ENCODE results near the gene PLEKHN1.

PLEKHN1 gene

GRCh38 chr1:997993-998744, 31.9 kb downstream of the PLEKHN1 start:
- Histone ChIP-seq H3K27me3 (ENCODE audit: insufficient read depth, low read length) (peaks cover 29% of the 10 kb centered on the region), H3K27ac (ENCODE audit: low read depth, low read length) (no peak overlapping the region), H3K9ac (ENCODE audit: low read length) (no peak overlapping the region), H3K4me1 (ENCODE audit: control insufficient read depth in 1 of 2, insufficient read depth in 2 of 2, low read length in 2 of 2) (peaks cover 18 to 24% of the 10 kb centered on the region in 2 experiments), H4K8ac (ENCODE audit: low read depth, low read length) (no peak overlapping the region), H2BK12ac (ENCODE audit: low read length) (no peak overlapping the region), H2AFZ (ENCODE audit: insufficient read depth, low read length, poor library complexity) (no peak overlapping the region), H3K14ac (ENCODE audit: low read length) (no peak overlapping the region), H3K4me3 (ENCODE audit: low read depth, low read length) (peak overlapping the region; percentile 51), H2BK5ac (ENCODE audit: low read depth, low read length, poor library complexity) (no peak overlapping the region), H3K79me1 (ENCODE audit: low read length) (peaks cover 24% of the 10 kb centered on the region), H4K12ac (ENCODE audit: low read depth, low read length) (peak overlapping the region; percentile 27), H3K4me2 (ENCODE audit: low read length) (peak overlapping the region; percentile 57), H2AK5ac (ENCODE audit: low read length) (peak overlapping the region; percentile 75), H3K9me3 (ENCODE audit: insufficient read depth, low read depth, low read length) (peaks cover 3% of the 10 kb centered on the region), H3K36me3 (ENCODE audit: control insufficient read depth in 1 of 2, insufficient read depth in 2 of 2, low read length in 2 of 2) (peaks cover 0 to 2% of the 10 kb centered on the region in 2 experiments), H3K18ac (ENCODE audit: low read length) (no peak overlapping the region), H3K79me2 (ENCODE audit: control insufficient read depth, insufficient read depth, low read length, poor library complexity) (peaks cover 3% of the 10 kb centered on the region), H2BK120ac (ENCODE audit: insufficient read depth, low read length, poor library complexity) (no peak overlapping the region), H4K91ac (ENCODE audit: low read depth, low read length) (no peak overlapping the region), H3K4ac (ENCODE audit: low read depth, low read length) (no peak overlapping the region), H3K23ac (ENCODE audit: low read length) (no peak overlapping the region)
- DNase-seq = no peak
- WGBS (ENCODE audit: extremely low coverage, insufficient coverage, insufficient read length) = no CpG with 5 or more reads among the region's 75 CpGs

GRCh38 chr1:998745-998994, 32.4 kb downstream of the PLEKHN1 start:
- DNase-seq = no peak
- H4K12ac ChIP-seq (ENCODE audit: low read depth, low read length) = no peak overlapping the region

GRCh38 chr1:998995-999724, 32.9 kb downstream of the PLEKHN1 start:
- Histone ChIP-seq H3K4me2 (ENCODE audit: low read length) (peak overlapping the region; percentile 67), H3K18ac (ENCODE audit: low read length) (peak overlapping the region; percentile 85), H3K27ac (ENCODE audit: low read depth, low read length) (no peak overlapping the region), H4K8ac (ENCODE audit: low read depth, low read length) (peak overlapping the region; percentile 67), H3K4me3 (ENCODE audit: low read depth, low read length) (peak overlapping the region; percentile 73), H3K23ac (ENCODE audit: low read length) (no peak overlapping the region), H3K79me1 (ENCODE audit: low read length) (peaks cover 24% of the 10 kb centered on the region), H3K36me3 (ENCODE audit: control insufficient read depth in 1 of 2, insufficient read depth in 2 of 2, low read length in 2 of 2) (peaks cover 0 to 2% of the 10 kb centered on the region in 2 experiments), H2BK5ac (ENCODE audit: low read depth, low read length, poor library complexity) (no peak overlapping the region), H2AFZ (ENCODE audit: insufficient read depth, low read length, poor library complexity) (peak overlapping the region; percentile 15), H2BK12ac (ENCODE audit: low read length) (peak overlapping the region; percentile 14), H3K27me3 (ENCODE audit: insufficient read depth, low read length) (peaks cover 28% of the 10 kb centered on the region), H3K79me2 (ENCODE audit: control insufficient read depth, insufficient read depth, low read length, poor library complexity) (peaks cover 3% of the 10 kb centered on the region), H3K4ac (ENCODE audit: low read depth, low read length) (peak overlapping the region; percentile 32), H4K12ac (ENCODE audit: low read depth, low read length) (peak overlapping the region; percentile 37), H3K9ac (ENCODE audit: low read length) (no peak overlapping the region), H2AK5ac (ENCODE audit: low read length) (peak overlapping the region; percentile 36), H2BK120ac (ENCODE audit: insufficient read depth, low read length, poor library complexity) (peak overlapping the region; percentile 15), H3K4me1 (ENCODE audit: control insufficient read depth in 1 of 2, insufficient read depth in 2 of 2, low read length in 2 of 2) (peaks cover 22 to 30% of the 10 kb centered on the region in 2 experiments), H3K14ac (ENCODE audit: low read length) (peak overlapping the region; percentile 81), H4K91ac (ENCODE audit: low read depth, low read length) (peak overlapping the region; percentile 88), H3K9me3 (ENCODE audit: insufficient read depth, low read depth, low read length) (peaks cover 1% of the 10 kb centered on the region)
- no CpG with 5 or more reads among the region's 86 CpGs for WGBS (ENCODE audit: extremely low coverage, insufficient coverage, insufficient read length)
- DNase-seq = peak in 1 of 2 donors; percentile 42

More at GRCh38 chr1:998745-998994, 32.4 kb downstream of the PLEKHN1 start:
- H3K18ac ChIP-seq (ENCODE audit: low read length) = no peak overlapping the region
- peak overlapping the region; percentile 15 for H2AFZ ChIP-seq (ENCODE audit: insufficient read depth, low read length, poor library complexity)
- peaks cover 1% of the 10 kb centered on the region for H3K9me3 ChIP-seq (ENCODE audit: insufficient read depth, low read depth, low read length)
- no peak overlapping the region for H3K27ac ChIP-seq (ENCODE audit: low read depth, low read length)
- H3K79me1 ChIP-seq (ENCODE audit: low read length) = peaks cover 24% of the 10 kb centered on the region
- H4K91ac ChIP-seq (ENCODE audit: low read depth, low read length) = peak overlapping the region; percentile 41
- no peak overlapping the region for H3K23ac ChIP-seq (ENCODE audit: low read length)
- H3K9ac ChIP-seq (ENCODE audit: low read length) = no peak overlapping the region
- peaks cover 22 to 29% of the 10 kb centered on the region in 2 experiments for H3K4me1 ChIP-seq (ENCODE audit: control insufficient read depth in 1 of 2, insufficient read depth in 2 of 2, low read length in 2 of 2)
- peaks cover 3% of the 10 kb centered on the region for H3K79me2 ChIP-seq (ENCODE audit: control insufficient read depth, insufficient read depth, low read length, poor library complexity)
- no peak overlapping the region for H3K14ac ChIP-seq (ENCODE audit: low read length)
- H4K8ac ChIP-seq (ENCODE audit: low read depth, low read length) = no peak overlapping the region
- H3K36me3 ChIP-seq (ENCODE audit: control insufficient read depth in 1 of 2, insufficient read depth in 2 of 2, low read length in 2 of 2) = peaks cover 0 to 2% of the 10 kb centered on the region in 2 experiments
- no peak overlapping the region for H2BK12ac ChIP-seq (ENCODE audit: low read length)
- peak overlapping the region; percentile 67 for H3K4me2 ChIP-seq (ENCODE audit: low read length)
- peak overlapping the region; percentile 73 for H3K4me3 ChIP-seq (ENCODE audit: low read depth, low read length)
- WGBS (ENCODE audit: extremely low coverage, insufficient coverage, insufficient read length) = no CpG with 5 or more reads among the region's 27 CpGs
- no peak overlapping the region for H2AK5ac ChIP-seq (ENCODE audit: low read length)
- H3K4ac ChIP-seq (ENCODE audit: low read depth, low read length) = no peak overlapping the region
- H3K27me3 ChIP-seq (ENCODE audit: insufficient read depth, low read length) = peaks cover 29% of the 10 kb centered on the region
- H2BK5ac ChIP-seq (ENCODE audit: low read depth, low read length, poor library complexity) = no peak overlapping the region
- no peak overlapping the region for H2BK120ac ChIP-seq (ENCODE audit: insufficient read depth, low read length, poor library complexity)

- peak within 1 kb of the TSS; percentile 74 for H3K27ac ChIP-seq (ENCODE audit: low read depth, low read length)
- H3K27me3 ChIP-seq (ENCODE audit: insufficient read depth, low read length) = peaks cover 26% of the 10 kb centered on the region
- H4K8ac ChIP-seq (ENCODE audit: low read depth, low read length) = peak within 1 kb of the TSS; percentile 95
- peaks cover 3% of the 10 kb centered on the region for H3K79me2 ChIP-seq (ENCODE audit: control insufficient read depth, insufficient read depth, low read length, poor library complexity)
- peak within 1 kb of the TSS; percentile 63 for H2BK12ac ChIP-seq (ENCODE audit: low read length)
- H3K18ac ChIP-seq (ENCODE audit: low read length) = peak within 1 kb of the TSS; percentile 90
- H2BK120ac ChIP-seq (ENCODE audit: insufficient read depth, low read length, poor library complexity) = peak within 1 kb of the TSS; percentile 84
- no peak within 1 kb of the TSS for H3K23ac ChIP-seq (ENCODE audit: low read length)
- peak within 1 kb of the TSS; percentile 95 for H4K91ac ChIP-seq (ENCODE audit: low read depth, low read length)
- H2BK5ac ChIP-seq (ENCODE audit: low read depth, low read length, poor library complexity) = peak within 1 kb of the TSS; percentile 47
- peak within 1 kb of the TSS; percentile 34 for H3K9ac ChIP-seq (ENCODE audit: low read length)
- peak within 1 kb of the TSS; percentile 61 for H3K4ac ChIP-seq (ENCODE audit: low read depth, low read length)
- H3K9me3 ChIP-seq (ENCODE audit: insufficient read depth, low read depth, low read length) = peaks cover 1% of the 10 kb centered on the region
- H2AFZ ChIP-seq (ENCODE audit: insufficient read depth, low read length, poor library complexity) = peak within 1 kb of the TSS; percentile 70
- H3K4me1 ChIP-seq (ENCODE audit: control insufficient read depth in 1 of 2, insufficient read depth in 2 of 2, low read length in 2 of 2) = peaks cover 28 to 37% of the 10 kb centered on the region in 2 experiments
- peaks cover 24% of the 10 kb centered on the region for H3K79me1 ChIP-seq (ENCODE audit: low read length)
- H3K4me3 ChIP-seq (ENCODE audit: low read depth, low read length) = peak within 1 kb of the TSS; percentile 76
- H2AK5ac ChIP-seq (ENCODE audit: low read length) = peak within 1 kb of the TSS; percentile 46
- peak within 1 kb of the TSS; percentile 87 for H3K14ac ChIP-seq (ENCODE audit: low read length)
- WGBS (ENCODE audit: extremely low coverage, insufficient coverage, insufficient read length) = no CpG with 5 or more reads among the region's 95 CpGs
- H3K36me3 ChIP-seq (ENCODE audit: control insufficient read depth in 1 of 2, insufficient read depth in 2 of 2, low read length in 2 of 2) = peaks cover 0 to 2% of the 10 kb centered on the region in 2 experiments
- peak within 1 kb of the TSS; percentile 67 for H3K4me2 ChIP-seq (ENCODE audit: low read length)
- peak within 1 kb of the TSS; percentile 85 for H4K12ac ChIP-seq (ENCODE audit: low read depth, low read length)
- peak; percentile 94 to 97 for DNase-seq
Measured at GRCh38 chr1:999725-1000356, 33.6 kb downstream of the PLEKHN1 start, which contains the start of gene HES4. TSS of gene HES4 (minus strand) at chr1:1000097. CDS start at chr1:999973, 124 bp downstream.

Data from trophoblast cell (in vitro differentiated cells and primary cell).